IMR-90 (cell line): ENCODE data around the gene CACNA2D4. TPM values are rescaled to one million over a fixed set of nuclear protein-coding genes. Genes with fewer than 3 reads are reported as not detected.

ENCODE experiments used
- ATAC-seq: fragments of 200-7000 bp; cut with Tn5 transposase; 2 replicates; pipeline ENCODE4 v1.9.1; 2020; ENCODE audit warnings: low read depth, mild to moderate bottlenecking, moderate library complexity
- BruUV-seq: library from RNA; stranded (reverse); fragments of 400-500 nt; replicated peaks from 2 replicates; lab custom pipeline; 2021; lab: Mats Ljungman, UMichigan
- CTCF ChIA-PET: fragments of 300-600 bp; formaldehyde crosslinking; extraction: SDS; loops from one replicate; lab custom pipeline; 2021; ENCODE audit warnings: antibody characterized with exemption; lab: Yijun Ruan, JAX
- POLR2A ChIA-PET: fragments of 300-600 bp; sonication (Branson Sonifier 250); formaldehyde crosslinking; loops from one replicate; lab custom pipeline; 2022; ENCODE audit warnings: antibody characterized with exemption; ENCODE audit not compliant: unreplicated experiment; lab: Charles Lee
- DNase-seq: peaks from one replicate; pipeline ENCODE4 v3.0.0; 2013
- H2AFZ ChIP-seq: replicated peaks from 2 replicates; pipeline ENCODE3; 2013; ENCODE audit warnings: low read length, mild to moderate bottlenecking; ENCODE audit not compliant: poor library complexity
- H2AK5ac ChIP-seq: 2 replicates; pipeline ENCODE4 v1.6.1; 2013; ENCODE audit warnings: low read depth, low read length, inconsistent platforms
- H2AK9ac ChIP-seq: replicated peaks from 2 replicates; pipeline ENCODE3; 2013; ENCODE audit warnings: mild to moderate bottlenecking, low read depth, low read length, moderate library complexity; ENCODE audit not compliant: poor library complexity
- H2BK120ac ChIP-seq: 2 replicates; pipeline ENCODE4 v1.6.1; 2013; ENCODE audit warnings: low read depth, low read length, inconsistent platforms
- H2BK15ac ChIP-seq: 3 replicates; pipeline ENCODE4 v1.6.1; 2013; ENCODE audit warnings: low read depth, low read length, inconsistent platforms
- H2BK20ac ChIP-seq: 2 replicates; pipeline ENCODE4 v1.6.1; 2013; ENCODE audit warnings: low read depth, mild to moderate bottlenecking, inconsistent platforms, low read length, moderate library complexity
- H2BK5ac ChIP-seq: 2 replicates; pipeline ENCODE4 v1.6.1; 2013; ENCODE audit warnings: mild to moderate bottlenecking, low read depth, low read length, inconsistent platforms; ENCODE audit not compliant: poor library complexity, severe bottlenecking
- H3K14ac ChIP-seq: replicated peaks from 2 replicates; pipeline ENCODE4 v1.6.1; 2013; ENCODE audit warnings: low read depth, low read length, inconsistent platforms
- H3K18ac ChIP-seq: 2 replicates; pipeline ENCODE4 v1.6.1; 2013; ENCODE audit warnings: low read depth, low read length, control low read depth
- H3K23ac ChIP-seq: 2 replicates; pipeline ENCODE4 v1.6.1; 2013; ENCODE audit warnings: low read depth, low read length, inconsistent platforms
- H3K27ac ChIP-seq: 2 replicates; pipeline ENCODE4 v1.5.1; 2013; ENCODE audit warnings: mild to moderate bottlenecking, control low read depth, low read length; ENCODE audit not compliant: insufficient read depth
- H3K27me3 ChIP-seq: 2 replicates; pipeline ENCODE4 v1.6.1; 2013; ENCODE audit warnings: low read length; ENCODE audit not compliant: control insufficient read depth, insufficient read depth
- H3K36me3 ChIP-seq: 2 replicates; pipeline ENCODE4 v1.6.1; 2013; ENCODE audit warnings: low read length, mixed read lengths; ENCODE audit not compliant: control insufficient read depth, insufficient read depth
- H3K4ac ChIP-seq: 2 replicates; pipeline ENCODE4 v1.6.1; 2013; ENCODE audit warnings: low read depth, low read length, inconsistent platforms
- H3K4me1 ChIP-seq: 2 replicates; pipeline ENCODE4 v1.6.1; 2013; ENCODE audit warnings: low read length, mixed read lengths; ENCODE audit not compliant: control insufficient read depth, insufficient read depth
- H3K4me2 ChIP-seq: 2 replicates; pipeline ENCODE4 v1.6.1; 2013; ENCODE audit warnings: low read depth, mild to moderate bottlenecking, control low read depth, low read length, moderate library complexity
- H3K4me3 ChIP-seq: 2 replicates; pipeline ENCODE4 v1.5.1; 2013; ENCODE audit warnings: low read depth, mild to moderate bottlenecking, control low read depth, low read length, moderate library complexity; ENCODE audit not compliant: insufficient read depth
- H3K56ac ChIP-seq: 2 replicates; pipeline ENCODE4 v1.6.1; 2013; ENCODE audit warnings: low read length, inconsistent platforms; ENCODE audit not compliant: insufficient read depth; ENCODE audit errors: extremely low read depth
- H3K79me1 ChIP-seq, 2 experiments: 2 replicates each; pipeline ENCODE4 v1.6.1; 2013; ENCODE audit warnings: low read length in 2 of 2, inconsistent platforms in 1 of 2, low read depth in 1 of 2
- H3K9ac ChIP-seq: 2 replicates; pipeline ENCODE4 v1.6.1; 2013; ENCODE audit warnings: low read depth, low read length, control low read depth
- H3K9me1 ChIP-seq: 2 replicates; pipeline ENCODE4 v1.6.1; 2013; ENCODE audit warnings: low read length, inconsistent platforms; ENCODE audit not compliant: insufficient read depth
- H3K9me3 ChIP-seq: 2 replicates; pipeline ENCODE4 v1.6.1; 2013; ENCODE audit warnings: low read length; ENCODE audit not compliant: control insufficient read depth, insufficient read depth
- H4K20me1 ChIP-seq: 2 replicates; pipeline ENCODE4 v1.6.1; 2013; ENCODE audit warnings: low read length, inconsistent platforms; ENCODE audit not compliant: insufficient read depth
- H4K5ac ChIP-seq: 2 replicates; pipeline ENCODE4 v1.6.1; 2013; ENCODE audit warnings: mild to moderate bottlenecking, low read depth, low read length, control low read depth
- H4K8ac ChIP-seq, 2 experiments: 2 replicates each; pipeline ENCODE4 v1.6.1; 2013; ENCODE audit warnings: low read depth in 2 of 2, low read length in 2 of 2, control low read depth in 1 of 2, inconsistent platforms in 1 of 2
- H4K91ac ChIP-seq: 2 replicates; pipeline ENCODE4 v1.6.1; 2013; ENCODE audit warnings: low read depth, low read length, inconsistent platforms; ENCODE audit not compliant: insufficient read depth
- BHLHE40 ChIP-seq: fragments of 150-350 bp; IDR thresholded peaks from 2 replicates; pipeline ENCODE4 v1.6.1; 2016; ENCODE audit warnings: mild to moderate bottlenecking, low read depth, low read length
- CEBPB ChIP-seq: IDR thresholded peaks from 2 replicates; pipeline ENCODE4 v1.6.1; 2012; ENCODE audit warnings: low read depth, low read length, improper control_type of control experiment
- CHD1 ChIP-seq: IDR thresholded peaks from 2 replicates; pipeline ENCODE4 v1.6.1; 2012; ENCODE audit warnings: low read depth, low read length, improper control_type of control experiment
- FOS ChIP-seq: fragments of 150-350 bp; IDR thresholded peaks from 2 replicates; pipeline ENCODE4 v1.6.1; 2016; ENCODE audit warnings: low read depth, low read length
- MAFK ChIP-seq: IDR thresholded peaks from 2 replicates; pipeline ENCODE4 v1.6.1; 2012; ENCODE audit warnings: low read depth, low read length, improper control_type of control experiment
- MAZ ChIP-seq: IDR thresholded peaks from 2 replicates; pipeline ENCODE4 v1.6.1; 2012; ENCODE audit warnings: low read depth, mild to moderate bottlenecking, low read length, improper control_type of control experiment, moderate library complexity, borderline replicate concordance
- MXI1 ChIP-seq: IDR thresholded peaks from 2 replicates; pipeline ENCODE4 v1.6.1; 2012; ENCODE audit warnings: low read depth, mild to moderate bottlenecking, low read length, moderate library complexity, borderline replicate concordance
- NFE2L2 ChIP-seq: fragments of 150-350 bp; IDR thresholded peaks from 2 replicates; pipeline ENCODE4 v1.6.1; 2016; ENCODE audit warnings: low read depth, mild to moderate bottlenecking, low read length
- POLR2A ChIP-seq: IDR thresholded peaks from 2 replicates; pipeline ENCODE4 v1.6.1; 2012; ENCODE audit warnings: mild to moderate bottlenecking, low read depth, low read length
- RAD21 ChIP-seq: IDR thresholded peaks from 2 replicates; pipeline ENCODE4 v1.6.1; 2012; ENCODE audit warnings: low read length, improper control_type of control experiment
- RCOR1 ChIP-seq: IDR thresholded peaks from 2 replicates; pipeline ENCODE4 v1.6.1; 2012; ENCODE audit warnings: mild to moderate bottlenecking, low read length, improper control_type of control experiment; ENCODE audit not compliant: insufficient replicate concordance
- RFX5 ChIP-seq: IDR thresholded peaks from 2 replicates; pipeline ENCODE4 v1.8.0; 2012; ENCODE audit warnings: low read depth, mild to moderate bottlenecking, low read length, moderate library complexity
- SMC3 ChIP-seq: fragments of 150-350 bp; IDR thresholded peaks from 2 replicates; pipeline ENCODE4 v1.6.1; 2016; ENCODE audit warnings: low read depth, mild to moderate bottlenecking, antibody characterized with exemption, low read length, moderate library complexity
- USF2 ChIP-seq: fragments of 150-350 bp; IDR thresholded peaks from 2 replicates; pipeline ENCODE4 v1.6.1; 2017; ENCODE audit warnings: mild to moderate bottlenecking, antibody characterized with exemption, low read length, low read depth
- WGBS, 2 experiments: methylation state at CpG; one replicate each; pipeline versions ENCODE4 v1.1.5 to v1.1.7; 2013; ENCODE audit warnings: missing lambda C conversion rate in 2 of 2; ENCODE audit not compliant: insufficient read length in 1 of 2; ENCODE audit errors: extremely low coverage in 2 of 2; 5-methylcytosine and 5-hydroxymethylcytosine counted together
- dilution Hi-C: fragments of 300-500 bp; cut with HindIII; formaldehyde crosslinking; loops from one replicate; pipeline ENCODE4 v1.14.3; 2018; ENCODE audit warnings: low sequenced_read_pairs; ENCODE audit not compliant: unreplicated experiment
- in situ Hi-C: fragments of 300-500 bp; cut with MboI; formaldehyde crosslinking; loops from 3 replicates; pipeline ENCODE4 v1.14.3; 2019; ENCODE audit warnings: low sequenced_read_pairs, inconsistent platforms, mixed read lengths
- intact Hi-C: fragments of 100-400 bp; cut with micrococcal nuclease; formaldehyde crosslinking; loops from 2 replicates; pipeline ENCODE4 v1.10.0; 2022
- polyA plus RNA-seq, 3 experiments: library from polyadenylated mRNA; depleted of rRNA; stranded (reverse); fragments of >200 nt; gene quantifications; 2 replicates each; pipeline ENCODE4 v1.2.3, GENCODE V29; 2012; ENCODE audit warnings: low replicate concordance in 1 of 3
- total RNA-seq: library from RNA; depleted of rRNA; stranded (reverse); fragments of >200 nt; gene quantifications from 2 replicates; pipeline ENCODE4 v1.2.3, GENCODE V29; 2012

The CACNA2D4 gene
- total and polyA plus RNA-seq, 2 of the 4 experiments (the other 2 are of a cell fraction) = 0.18 to 0.22 TPM

DNA sequence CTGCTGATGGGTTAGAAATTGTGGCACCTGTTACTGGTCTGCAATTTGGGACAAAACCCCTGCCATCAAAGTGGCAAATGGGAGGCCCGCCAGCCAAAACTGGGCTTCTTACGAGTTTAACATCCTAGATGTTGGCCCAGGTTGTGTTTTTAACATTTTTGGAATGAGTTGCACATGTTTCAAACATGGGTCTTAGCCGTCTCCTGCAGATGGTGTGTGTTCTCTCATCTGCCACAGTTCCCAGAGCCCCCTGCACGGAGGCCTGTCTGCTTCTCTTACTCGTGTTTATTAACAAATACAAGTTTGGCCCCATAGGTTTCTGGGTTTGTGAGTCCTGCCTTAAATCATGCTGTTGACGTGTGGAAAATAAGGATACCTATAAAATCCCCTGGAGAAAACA lies 46.5 kb downstream of the CACNA2D4 start:
- WGBS, 2 experiments = no CpG with 5 or more reads among the region's 6 CpGs
- no peak overlapping the region for H2AK5ac ChIP-seq
- intact Hi-C loops (no loop called here), in situ Hi-C loops (no loop called here), dilution Hi-C loops (no loop called here)
- H2BK20ac ChIP-seq = no peak overlapping the region
- no peak overlapping the region for H2AFZ ChIP-seq
- H4K91ac ChIP-seq = no peak overlapping the region
- no peak overlapping the region for H3K56ac ChIP-seq
- no peak overlapping the region for H3K4me3 ChIP-seq
- no peak overlapping the region for H2AK9ac ChIP-seq
- DNase-seq (no peak), ATAC-seq (no peak)
- no peak overlapping the region for H2BK15ac ChIP-seq
- H3K9me3 ChIP-seq = peaks cover 2% of the 10 kb centered on the region; the same call in 1 of the 2 replicates
- H3K9ac ChIP-seq = no peak overlapping the region
- peaks cover 54% of the 10 kb centered on the region for H3K27me3 ChIP-seq
- no peaks in the 10 kb centered on the region for H3K36me3 ChIP-seq
- no peak overlapping the region for H4K8ac ChIP-seq
- H3K79me1 ChIP-seq = no peaks in the 10 kb centered on the region
- ChIA-PET POLR2A (no interaction called here), CTCF (no interaction called here)
- no peak overlapping the region for H2BK120ac ChIP-seq
- H4K20me1 ChIP-seq = no peaks in the 10 kb centered on the region
- H3K9me1 ChIP-seq = peaks cover 5% of the 10 kb centered on the region; the same call in 1 of the 2 replicates
- no peak overlapping the region for H3K14ac ChIP-seq
- no TSS peak for BruUV-seq
- H3K4ac ChIP-seq = no peak overlapping the region
- no peak overlapping the region for H3K4me2 ChIP-seq
- no peak overlapping the region for H3K18ac ChIP-seq
- H3K27ac ChIP-seq = no peak overlapping the region
- H2BK5ac ChIP-seq = no peak overlapping the region
- no peak overlapping the region for H4K5ac ChIP-seq
- no peak overlapping the region for H3K23ac ChIP-seq
- no peaks in the 10 kb centered on the region for H3K4me1 ChIP-seq
- TF ChIP-seq SMC3 (no peak), MAFK (no peak), CHD1 (no peak), CEBPB (no peak), RAD21 (no peak), FOS (no peak), MAZ (no peak), MXI1 (no peak), BHLHE40 (no peak), RCOR1 (no peak), POLR2A (no peak), USF2 (no peak), NFE2L2 (no peak), RFX5 (no peak)
